GM12865 (cell line): ENCODE measurements around the gene RPL13.

ENCODE experiments used
- DNase-seq: peaks from one replicate; pipeline ENCODE4 v3.0.0; 2010; ENCODE audit warnings: low read depth
- H3K4me3 ChIP-seq: 2 replicates; pipeline ENCODE4 v1.5.1; 2011; ENCODE audit warnings: mild to moderate bottlenecking, low read depth, low read length, control low read depth
- CTCF ChIP-seq: IDR thresholded peaks from 2 replicates; pipeline ENCODE4 v1.5.1; 2011; ENCODE audit warnings: low read length, control low read depth, low read depth, inconsistent platforms; ENCODE audit not compliant: insufficient read depth; ENCODE audit errors: missing control alignments

Gene RPL13

GRCh38 chr16:89561884-89562599 lies 1.6 kb downstream of the RPL13 start:
- DNase-seq: peak; percentile 63
- H3K4me3 ChIP-seq: peak overlapping the region; percentile 94

GRCh38 chr16:89562939-89563338 lies 2.5 kb downstream of the RPL13 start:
- no peak for TF ChIP-seq CTCF
- peak overlapping the region; percentile 94 for H3K4me3 ChIP-seq
- no peak for DNase-seq

More at GRCh38 chr16:89561884-89562599, 1.6 kb downstream of the RPL13 start:
- TF ChIP-seq CTCF: no peak

- TF ChIP-seq CTCF: no peak
- H3K4me3 ChIP-seq: no peak overlapping the region; the same call in 1 of the 2 replicates
- DNase-seq: peak; percentile 29
These were observed 3.3 kb downstream of the RPL13 start for GRCh38 chr16:89563639-89564392.

GRCh38 chr16:89564476-89565255 lies 4.2 kb downstream of the RPL13 start:
- no peak for TF ChIP-seq CTCF
- peak; percentile 52 for DNase-seq
- H3K4me3 ChIP-seq: no peak overlapping the region

GRCh38 chr16:89565256-89565505 lies 4.7 kb downstream of the RPL13 start:
- DNase-seq: no peak
- TF ChIP-seq CTCF: no peak
- no peak overlapping the region for H3K4me3 ChIP-seq

GRCh38 chr16:89565506-89566372 lies 5.3 kb downstream of the RPL13 start:
- H3K4me3 ChIP-seq: no peak overlapping the region
- peak; percentile 74 for DNase-seq
- peak; percentile 55 for TF ChIP-seq CTCF
